Measurements from ENCODE around the gene CTSW.

CTSW gene

DNA sequence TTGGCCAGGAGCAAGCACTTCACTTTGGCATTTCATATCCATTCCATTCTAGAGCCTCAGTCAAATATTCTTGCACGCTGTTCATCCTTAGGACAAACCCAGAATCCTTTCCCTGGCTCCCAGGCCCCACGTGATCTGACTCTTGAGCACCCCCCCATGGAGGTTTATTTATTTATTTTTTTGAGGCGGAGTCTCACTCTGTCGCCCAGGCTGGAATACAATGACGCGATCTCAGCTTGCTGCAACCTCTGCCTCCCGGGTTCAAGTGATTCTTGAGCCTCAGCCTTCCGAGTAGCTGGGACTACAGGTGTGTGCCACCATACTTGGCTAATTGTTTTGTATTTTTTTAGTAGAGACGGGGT lies 52.9 kb downstream of the CTSW start:
- DNase-seq, result no peak

Measured in activated effector memory CD4-positive, alpha-beta T cell treated with Interleukin-2 at 50 U/mL for 16 hours (primary cell).